AG08396 (cell line): Measurements from ENCODE around the gene PLEK2.
A peak's percentile ranks its signal among the peaks of the same experiment; 100 is the strongest.

ENCODE experiments used
- DNase-seq: peaks from one replicate; pipeline ENCODE4 v3.0.0; 2012; ENCODE audit warnings: low spot score, mixed read lengths

PLEK2 gene

GRCh38 chr14:67397536-67397935 is 14.4 kb downstream of the PLEK2 start:
- no peak for DNase-seq

DNA sequence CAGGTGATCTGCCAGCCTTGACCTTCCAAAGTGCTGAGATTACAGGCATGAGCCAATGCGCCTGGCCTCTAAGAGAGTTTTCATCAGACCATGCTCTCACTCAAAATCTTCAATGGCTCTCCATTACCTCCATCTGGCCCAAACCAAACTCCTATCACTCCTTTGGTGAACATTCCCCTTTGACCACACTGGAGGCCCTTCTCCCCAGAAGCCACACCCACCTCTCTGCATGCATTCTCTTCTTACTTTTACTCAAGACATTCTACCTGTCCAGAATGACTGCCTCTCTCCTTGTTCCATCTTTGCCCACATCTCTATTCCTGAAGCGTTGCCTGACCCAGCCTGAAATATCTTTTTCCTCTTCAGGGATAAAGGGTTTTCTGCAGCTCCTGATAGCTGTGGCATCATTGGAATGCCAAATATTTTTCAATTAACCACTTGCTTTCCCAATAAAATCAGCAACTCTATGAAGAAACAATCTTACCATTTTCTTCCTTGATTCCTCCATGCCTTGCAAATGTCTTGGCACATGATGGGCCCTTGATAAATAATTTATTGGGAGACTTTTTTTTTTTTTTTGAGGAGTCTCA is 15.5 kb downstream of the PLEK2 start:
- DNase-seq = peak; percentile 41

GRCh38 chr14:67395876-67396189 is 16.1 kb downstream of the PLEK2 start:
- no peak for DNase-seq

DNA sequence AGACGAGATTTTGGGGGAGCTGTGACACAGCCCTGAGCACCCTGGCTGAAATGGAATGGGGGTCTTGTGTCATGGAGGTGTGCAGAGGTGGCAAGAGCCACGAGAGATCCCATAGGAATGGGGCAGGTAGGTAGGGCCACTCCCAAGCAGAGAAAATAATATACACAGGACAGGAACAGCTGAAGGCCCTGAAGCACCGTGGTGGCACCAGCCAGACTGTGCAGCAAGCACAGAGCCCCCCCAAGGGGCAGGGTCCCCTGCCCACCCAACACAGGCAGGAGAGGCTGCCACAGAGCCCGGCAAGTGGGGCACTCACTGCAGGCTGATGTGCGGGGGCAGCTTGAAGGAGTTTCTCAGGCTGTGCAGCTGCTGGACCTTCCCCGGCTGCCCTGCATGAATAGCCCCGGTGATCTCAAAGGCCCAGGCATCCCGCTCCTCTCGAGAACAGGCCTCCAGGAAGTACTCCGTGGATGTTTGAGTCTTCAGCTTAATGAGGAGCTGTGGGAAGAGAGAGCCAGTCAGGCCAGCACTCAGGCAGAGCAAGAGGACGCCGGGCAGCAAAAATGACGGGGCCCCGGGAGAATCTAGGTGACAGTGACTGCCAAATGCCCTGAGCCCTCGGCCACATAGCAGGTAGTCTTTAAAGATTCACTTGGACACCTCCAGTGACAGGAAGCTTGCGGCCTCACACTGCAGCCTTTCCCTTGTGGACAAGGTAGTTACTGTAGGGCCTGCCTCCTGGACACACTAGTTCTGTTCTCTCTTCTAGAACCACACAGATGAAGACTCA is 16.7 kb downstream of the PLEK2 start:
- no peak for DNase-seq

DNA sequence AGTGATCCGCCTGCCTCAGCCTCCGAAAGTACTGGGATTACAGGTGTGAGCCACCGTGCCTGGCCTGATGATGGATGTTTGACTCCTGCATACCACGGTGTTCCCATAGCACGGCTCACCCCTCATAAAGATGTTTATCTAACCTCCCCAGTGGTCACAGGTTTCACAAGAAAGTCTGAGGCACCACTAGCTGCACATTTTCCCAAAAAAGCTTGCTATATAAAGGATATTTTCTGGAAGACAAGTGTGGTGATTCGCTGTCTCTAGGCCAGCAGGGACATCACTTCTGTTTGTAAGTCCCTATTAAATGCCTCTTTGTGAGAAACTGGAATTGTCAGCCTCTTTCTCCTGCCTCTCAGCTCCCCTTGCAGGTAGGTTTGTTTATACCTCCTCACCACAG is 18.3 kb downstream of the PLEK2 start:
- DNase-seq = no peak

DNA sequence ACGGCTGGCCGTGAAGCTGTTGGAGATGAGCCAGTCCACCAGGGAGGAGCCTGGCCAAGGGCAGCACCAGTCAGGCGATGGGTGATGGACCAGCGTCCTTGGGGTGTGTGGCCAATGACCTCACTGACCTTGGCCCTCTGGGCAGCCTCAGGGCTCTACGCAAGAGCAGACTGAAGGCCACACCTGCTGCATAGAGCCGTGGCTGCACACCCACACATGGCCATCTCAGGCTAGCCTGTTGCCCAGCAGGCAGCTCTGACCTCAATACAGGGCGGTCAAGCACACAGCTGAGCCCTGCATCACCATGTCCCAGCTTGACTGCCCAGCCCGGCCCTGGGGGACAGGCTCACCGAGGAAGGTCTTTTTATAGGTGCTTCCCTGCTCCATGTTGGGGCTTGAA is 19.2 kb downstream of the PLEK2 start:
- no peak for DNase-seq

DNA sequence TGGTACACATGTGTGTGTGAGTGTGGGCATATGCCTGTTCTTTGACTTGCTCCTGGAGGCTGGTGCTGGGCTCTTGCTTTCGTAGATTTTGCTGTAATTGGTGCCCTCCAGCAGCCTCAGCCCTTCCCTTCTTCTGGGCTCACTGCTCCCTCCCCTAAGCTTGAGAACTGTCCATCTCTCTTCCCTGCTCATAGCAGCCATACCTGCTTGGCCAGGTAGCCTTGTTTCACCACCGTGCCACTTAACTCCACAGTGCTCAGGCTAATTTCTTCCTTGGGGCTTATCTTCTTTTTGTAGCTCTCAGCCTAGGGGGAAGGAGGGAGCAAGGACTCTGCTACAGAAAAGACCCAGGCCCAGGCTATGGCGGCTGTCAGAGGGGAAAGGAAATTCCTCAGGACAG is 19.8 kb downstream of the PLEK2 start:
- DNase-seq = no peak

DNA sequence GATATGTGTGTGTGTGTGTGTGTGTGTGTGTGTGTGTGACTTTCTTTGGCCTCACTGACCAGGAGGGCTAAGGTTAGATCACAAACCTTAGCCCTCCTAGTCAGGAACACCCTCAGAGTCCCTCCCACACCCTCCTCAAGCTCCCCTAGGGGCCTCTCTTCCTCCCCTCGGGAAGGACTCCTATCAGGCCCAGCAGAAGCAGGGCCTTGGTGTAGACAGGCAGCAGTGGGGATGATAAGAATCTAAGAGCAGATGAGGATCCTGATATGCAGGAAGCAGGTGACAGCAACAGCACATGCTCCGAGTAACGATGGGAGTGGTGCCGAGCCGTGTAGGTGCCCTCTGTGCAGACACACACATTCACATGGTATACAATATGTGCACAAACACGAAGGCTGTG is 20.7 kb downstream of the PLEK2 start:
- DNase-seq = no peak

DNA sequence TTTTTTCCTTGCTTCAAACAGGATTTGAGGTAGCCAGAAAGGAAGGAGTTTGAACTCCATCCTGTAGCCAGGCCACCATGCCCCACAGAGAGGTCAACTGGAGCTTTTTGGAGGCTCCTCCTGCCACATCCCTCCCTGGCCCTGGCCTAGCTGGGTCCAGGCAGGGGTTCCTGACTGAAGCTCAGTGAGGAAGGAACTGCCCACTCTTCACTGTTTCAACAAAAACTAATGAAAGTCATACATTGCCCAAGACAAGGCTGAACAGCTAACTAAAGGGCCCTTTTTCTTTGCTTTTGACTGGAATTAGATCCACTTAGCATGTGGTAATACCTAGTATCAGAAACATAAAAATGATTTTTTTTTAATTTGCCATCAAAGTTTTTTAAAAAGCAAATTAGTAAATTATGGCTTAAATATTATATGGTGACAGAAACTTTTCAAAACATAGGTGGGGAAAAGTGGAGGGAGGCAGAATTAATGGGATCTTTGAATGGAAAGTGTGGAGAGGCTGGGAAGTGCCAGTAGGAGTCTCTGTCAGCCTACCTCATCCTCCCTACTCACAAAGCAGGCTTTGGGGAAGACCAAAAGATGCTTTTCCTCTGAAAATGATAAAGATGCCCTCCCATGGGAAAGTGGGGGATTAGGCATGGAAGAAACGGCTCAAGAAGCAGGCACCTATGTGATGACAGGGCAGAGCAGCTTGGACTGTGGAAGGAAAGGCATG is 22.0 kb downstream of the PLEK2 start:
- no peak for DNase-seq

GRCh38 chr14:67389275-67389674 is 22.7 kb downstream of the PLEK2 start:
- DNase-seq = no peak

- no peak for DNase-seq
Measured at GRCh38 chr14:67387195-67387594, 24.8 kb downstream of the PLEK2 start.

- no peak for DNase-seq
Measured at GRCh38 chr14:67385618-67386017, 26.3 kb downstream of the PLEK2 start.

GRCh38 chr14:67385120-67385519 is 26.8 kb downstream of the PLEK2 start:
- DNase-seq = no peak

- no peak for DNase-seq
Measured at GRCh38 chr14:67377916-67378315, 34.0 kb downstream of the PLEK2 start.

DNA sequence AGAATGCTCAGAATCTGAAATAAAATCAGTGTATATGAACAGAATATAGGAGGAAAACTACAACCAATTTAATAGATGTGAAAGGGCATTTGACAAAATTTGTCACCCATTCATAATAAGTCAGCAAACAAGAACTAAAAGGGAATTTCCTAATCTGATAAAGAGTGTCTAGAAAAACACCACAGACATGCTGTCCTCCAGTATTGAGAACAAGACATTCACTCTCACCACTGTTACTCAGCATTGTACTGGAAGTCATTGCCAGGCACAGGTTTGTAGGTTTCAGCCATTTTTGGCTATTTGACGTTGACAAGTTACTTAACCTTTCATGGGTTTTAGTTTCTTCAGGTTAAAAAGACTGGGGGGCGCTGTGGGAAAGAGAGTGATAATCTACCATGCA is 38.6 kb downstream of the PLEK2 start:
- no peak for DNase-seq

GRCh38 chr14:67372833-67373232 is 39.1 kb downstream of the PLEK2 start:
- no peak for DNase-seq

DNA sequence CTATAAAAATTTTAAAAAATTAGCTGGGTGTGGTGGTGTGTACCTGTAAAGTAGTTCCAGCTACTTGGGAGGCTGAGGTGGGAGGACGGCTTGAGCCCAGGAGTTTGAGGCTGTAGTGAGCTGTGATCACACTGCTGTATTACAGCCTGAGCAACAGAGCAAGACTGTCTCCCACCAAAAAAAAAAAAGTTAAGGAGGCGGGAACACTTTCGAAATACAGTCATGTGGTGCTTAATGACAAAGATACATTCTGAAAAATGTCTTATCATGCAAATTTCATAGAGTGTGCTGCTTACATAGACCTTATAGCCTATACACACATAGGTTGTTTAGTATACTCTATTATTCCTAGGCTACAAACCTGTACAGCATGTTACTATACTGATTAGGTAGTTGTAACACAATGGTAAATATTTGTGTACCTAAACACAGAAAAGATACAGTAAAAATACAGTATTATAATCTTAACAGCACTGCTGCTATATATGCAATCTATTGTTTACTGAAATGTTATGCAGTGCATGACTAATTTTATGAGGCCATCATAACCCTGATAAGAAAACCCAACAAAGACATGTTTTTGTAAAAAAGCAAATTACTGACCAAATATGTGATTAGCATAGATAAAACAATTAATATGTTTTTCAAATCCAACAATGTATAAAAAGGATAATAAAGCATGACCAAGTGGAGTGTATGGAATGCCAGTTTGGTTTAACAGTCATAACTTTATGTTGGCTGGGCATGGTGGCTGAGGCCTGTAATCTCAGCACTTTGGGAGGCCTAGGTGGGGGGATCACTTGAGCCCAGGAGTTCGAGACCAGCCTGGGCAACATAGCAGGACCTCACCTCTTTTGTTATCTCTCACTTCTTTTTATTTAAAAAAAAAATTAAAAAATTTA is 40.5 kb downstream of the PLEK2 start:
- DNase-seq = no peak

DNA sequence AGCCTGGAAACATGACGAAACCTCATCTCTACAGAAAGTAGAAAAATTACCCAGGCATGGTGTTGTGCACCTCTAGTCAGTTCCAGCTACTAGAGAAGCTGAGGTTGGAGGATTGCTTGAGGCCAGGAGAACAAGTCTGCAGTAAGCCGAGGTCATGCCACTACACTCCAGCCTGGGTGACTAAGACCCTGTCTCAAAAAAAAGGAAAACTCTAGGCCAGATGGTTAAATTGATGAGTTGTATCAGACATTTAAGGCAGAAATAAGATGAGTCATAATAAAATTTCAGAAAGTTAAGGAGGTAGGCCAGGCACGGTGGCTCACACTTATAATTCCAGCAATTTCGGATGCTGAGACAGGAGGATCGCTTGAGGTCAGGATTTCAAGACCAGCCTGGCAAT is 41.1 kb downstream of the PLEK2 start:
- no peak for DNase-seq

GRCh38 chr14:67365476-67365875 is 46.5 kb downstream of the PLEK2 start:
- no peak for DNase-seq

- DNase-seq = no peak
Measured at GRCh38 chr14:67360470-67361206, 51.3 kb downstream of the PLEK2 start.

DNA sequence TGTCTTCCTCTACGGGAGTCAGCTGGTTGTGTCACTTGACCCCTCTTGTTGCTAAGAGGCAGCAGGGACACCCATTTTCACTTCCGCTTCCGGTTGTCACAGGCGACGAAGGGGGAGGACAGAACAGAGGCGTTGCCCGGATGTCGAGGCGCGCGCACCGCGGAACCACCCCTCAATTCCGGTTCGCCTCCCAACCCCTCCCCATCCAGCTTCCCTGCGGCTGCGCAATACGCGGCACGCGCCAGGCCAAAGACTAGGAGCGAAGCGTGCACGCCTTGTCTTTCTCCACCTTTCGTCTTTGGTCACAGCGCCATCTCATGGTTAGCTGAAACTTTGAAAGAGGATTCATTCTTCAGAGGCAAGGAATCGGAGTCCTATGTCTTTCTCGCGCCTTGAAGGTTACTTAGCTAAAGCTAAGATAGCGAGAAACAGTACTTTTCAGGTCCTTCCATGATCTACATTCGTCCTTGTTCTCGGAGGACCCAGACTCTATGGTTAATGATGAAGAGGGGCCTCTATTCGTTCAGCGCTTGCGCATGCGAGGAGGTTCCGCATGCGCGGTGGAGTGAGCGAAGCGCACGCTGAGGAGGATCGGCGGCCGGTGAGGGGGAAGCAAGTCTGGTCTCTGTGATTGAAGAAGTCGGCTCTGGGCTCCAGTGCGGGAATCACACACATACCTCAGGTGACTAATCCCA is 52.0 kb downstream of the PLEK2 start, which contains the start of the genes ATP6V1D and EIF2S1:
Gene ATP6V1D, minus strand, starts transcription at position 30 of the 695 bp plus-strand sequence. CDS start 106 bp downstream, outside the sequence.
Gene EIF2S1, plus strand, starts transcription at position 554 of the 695 bp plus-strand sequence. CDS start 4,440 bp downstream, outside the sequence.
- peak; percentile 97 for DNase-seq
